ENCODE data around the gene GGPS1.
A peak's percentile ranks its signal among the peaks of the same experiment; 100 is the strongest.

GGPS1 gene

GRCh38 chr1:235291599-235292091 lies 36.7 kb upstream of the GGPS1 start:
- no peaks in the 10 kb centered on the region for H3K27me3 ChIP-seq (replicated peaks; ENCODE audit: control insufficient read depth, insufficient read depth, low read length)
- H3K9ac ChIP-seq (ENCODE audit: low read length): no peak overlapping the region
- peaks cover 10% of the 10 kb centered on the region for H3K4me1 ChIP-seq (ENCODE audit: control insufficient read depth, insufficient read depth, low read length)
- no peak for DNase-seq (ENCODE audit: low read depth)
- no peaks in the 10 kb centered on the region for H3K36me3 ChIP-seq (ENCODE audit: control insufficient read depth, insufficient read depth, low read length, severe bottlenecking)
- no peaks in the 10 kb centered on the region for H3K9me3 ChIP-seq (ENCODE audit: control insufficient read depth, low read length)
- no peak overlapping the region for H3K4me3 ChIP-seq (ENCODE audit: low read length)

- H3K36me3 ChIP-seq (ENCODE audit: control insufficient read depth, insufficient read depth, low read length, severe bottlenecking): no peaks in the 10 kb centered on the region
- no peak overlapping the region for H3K9ac ChIP-seq (ENCODE audit: low read length)
- H3K9me3 ChIP-seq (ENCODE audit: control insufficient read depth, low read length): no peaks in the 10 kb centered on the region
- H3K4me1 ChIP-seq (ENCODE audit: control insufficient read depth, insufficient read depth, low read length): peaks cover 9% of the 10 kb centered on the region
- H3K4me3 ChIP-seq (ENCODE audit: low read length): no peak overlapping the region
- H3K27me3 ChIP-seq (replicated peaks; ENCODE audit: control insufficient read depth, insufficient read depth, low read length): no peaks in the 10 kb centered on the region
- DNase-seq (ENCODE audit: low read depth): no peak
These were observed 35.6 kb upstream of the GGPS1 start for GRCh38 chr1:235292790-235293189.

GRCh38 chr1:235293322-235293942 lies 34.9 kb upstream of the GGPS1 start:
- Histone ChIP-seq H3K27me3 (replicated peaks; ENCODE audit: control insufficient read depth, insufficient read depth, low read length) (no peaks in the 10 kb centered on the region), H3K4me3 (ENCODE audit: low read length) (no peak overlapping the region), H3K36me3 (ENCODE audit: control insufficient read depth, insufficient read depth, low read length, severe bottlenecking) (no peaks in the 10 kb centered on the region), H3K9ac (ENCODE audit: low read length) (no peak overlapping the region), H3K9me3 (ENCODE audit: control insufficient read depth, low read length) (no peaks in the 10 kb centered on the region), H3K4me1 (ENCODE audit: control insufficient read depth, insufficient read depth, low read length) (peaks cover 9% of the 10 kb centered on the region)
- DNase-seq (ENCODE audit: low read depth): no peak

GRCh38 chr1:235295902-235296350 lies 32.4 kb upstream of the GGPS1 start:
- Histone ChIP-seq H3K27me3 (replicated peaks; ENCODE audit: control insufficient read depth, insufficient read depth, low read length) (no peaks in the 10 kb centered on the region), H3K9ac (ENCODE audit: low read length) (no peak overlapping the region), H3K36me3 (ENCODE audit: control insufficient read depth, insufficient read depth, low read length, severe bottlenecking) (no peaks in the 10 kb centered on the region), H3K9me3 (ENCODE audit: control insufficient read depth, low read length) (no peaks in the 10 kb centered on the region), H3K4me3 (ENCODE audit: low read length) (no peak overlapping the region), H3K4me1 (ENCODE audit: control insufficient read depth, insufficient read depth, low read length) (peaks cover 12% of the 10 kb centered on the region)
- peak; percentile 28 for DNase-seq (ENCODE audit: low read depth)

- no peak for DNase-seq (ENCODE audit: low read depth)
- Histone ChIP-seq H3K27me3 (replicated peaks; ENCODE audit: control insufficient read depth, insufficient read depth, low read length) (no peaks in the 10 kb centered on the region), H3K4me3 (ENCODE audit: low read length) (no peak overlapping the region), H3K4me1 (ENCODE audit: control insufficient read depth, insufficient read depth, low read length) (peaks cover 12% of the 10 kb centered on the region), H3K9ac (ENCODE audit: low read length) (no peak overlapping the region), H3K36me3 (ENCODE audit: control insufficient read depth, insufficient read depth, low read length, severe bottlenecking) (no peaks in the 10 kb centered on the region), H3K9me3 (ENCODE audit: control insufficient read depth, low read length) (no peaks in the 10 kb centered on the region)
These were observed 31.6 kb upstream of the GGPS1 start for GRCh38 chr1:235296729-235297128.

GRCh38 chr1:235297579-235297978 lies 30.8 kb upstream of the GGPS1 start:
- H3K36me3 ChIP-seq (ENCODE audit: control insufficient read depth, insufficient read depth, low read length, severe bottlenecking): no peaks in the 10 kb centered on the region
- peaks cover 12% of the 10 kb centered on the region for H3K4me1 ChIP-seq (ENCODE audit: control insufficient read depth, insufficient read depth, low read length)
- H3K9me3 ChIP-seq (ENCODE audit: control insufficient read depth, low read length): no peaks in the 10 kb centered on the region
- no peak overlapping the region for H3K9ac ChIP-seq (ENCODE audit: low read length)
- DNase-seq (ENCODE audit: low read depth): no peak
- H3K27me3 ChIP-seq (replicated peaks; ENCODE audit: control insufficient read depth, insufficient read depth, low read length): no peaks in the 10 kb centered on the region
- H3K4me3 ChIP-seq (ENCODE audit: low read length): no peak overlapping the region

GRCh38 chr1:235298758-235299157 lies 29.6 kb upstream of the GGPS1 start:
- no peaks in the 10 kb centered on the region for H3K27me3 ChIP-seq (replicated peaks; ENCODE audit: control insufficient read depth, insufficient read depth, low read length)
- H3K4me1 ChIP-seq (ENCODE audit: control insufficient read depth, insufficient read depth, low read length): peaks cover 8% of the 10 kb centered on the region
- H3K9ac ChIP-seq (ENCODE audit: low read length): no peak overlapping the region
- no peak for DNase-seq (ENCODE audit: low read depth)
- no peaks in the 10 kb centered on the region for H3K36me3 ChIP-seq (ENCODE audit: control insufficient read depth, insufficient read depth, low read length, severe bottlenecking)
- no peaks in the 10 kb centered on the region for H3K9me3 ChIP-seq (ENCODE audit: control insufficient read depth, low read length)
- no peak overlapping the region for H3K4me3 ChIP-seq (ENCODE audit: low read length)

GRCh38 chr1:235299169-235299858 lies 29.1 kb upstream of the GGPS1 start:
- Histone ChIP-seq H3K4me3 (ENCODE audit: low read length) (no peak overlapping the region), H3K27me3 (replicated peaks; ENCODE audit: control insufficient read depth, insufficient read depth, low read length) (no peaks in the 10 kb centered on the region), H3K9ac (ENCODE audit: low read length) (no peak overlapping the region), H3K4me1 (ENCODE audit: control insufficient read depth, insufficient read depth, low read length) (peaks cover 8% of the 10 kb centered on the region), H3K36me3 (ENCODE audit: control insufficient read depth, insufficient read depth, low read length, severe bottlenecking) (no peaks in the 10 kb centered on the region), H3K9me3 (ENCODE audit: control insufficient read depth, low read length) (no peaks in the 10 kb centered on the region)
- no peak for DNase-seq (ENCODE audit: low read depth)

- Histone ChIP-seq H3K9ac (ENCODE audit: low read length) (no peak overlapping the region), H3K36me3 (ENCODE audit: control insufficient read depth, insufficient read depth, low read length, severe bottlenecking) (no peaks in the 10 kb centered on the region), H3K4me1 (ENCODE audit: control insufficient read depth, insufficient read depth, low read length) (peaks cover 15% of the 10 kb centered on the region), H3K4me3 (ENCODE audit: low read length) (no peak overlapping the region), H3K9me3 (ENCODE audit: control insufficient read depth, low read length) (no peaks in the 10 kb centered on the region), H3K27me3 (replicated peaks; ENCODE audit: control insufficient read depth, insufficient read depth, low read length) (no peaks in the 10 kb centered on the region)
- no peak for DNase-seq (ENCODE audit: low read depth)
These were observed 26.2 kb upstream of the GGPS1 start for GRCh38 chr1:235302143-235302542.

GRCh38 chr1:235304549-235305451 lies 23.6 kb upstream of the GGPS1 start:
- Histone ChIP-seq H3K4me3 (ENCODE audit: low read length) (no peak overlapping the region), H3K9me3 (ENCODE audit: control insufficient read depth, low read length) (no peaks in the 10 kb centered on the region), H3K4me1 (ENCODE audit: control insufficient read depth, insufficient read depth, low read length) (peaks cover 20% of the 10 kb centered on the region), H3K36me3 (ENCODE audit: control insufficient read depth, insufficient read depth, low read length, severe bottlenecking) (no peaks in the 10 kb centered on the region), H3K27me3 (replicated peaks; ENCODE audit: control insufficient read depth, insufficient read depth, low read length) (no peaks in the 10 kb centered on the region), H3K9ac (ENCODE audit: low read length) (no peak overlapping the region)
- no peak for DNase-seq (ENCODE audit: low read depth)
